ENCODE results near the gene LRP1.

The LRP1 gene

DNA sequence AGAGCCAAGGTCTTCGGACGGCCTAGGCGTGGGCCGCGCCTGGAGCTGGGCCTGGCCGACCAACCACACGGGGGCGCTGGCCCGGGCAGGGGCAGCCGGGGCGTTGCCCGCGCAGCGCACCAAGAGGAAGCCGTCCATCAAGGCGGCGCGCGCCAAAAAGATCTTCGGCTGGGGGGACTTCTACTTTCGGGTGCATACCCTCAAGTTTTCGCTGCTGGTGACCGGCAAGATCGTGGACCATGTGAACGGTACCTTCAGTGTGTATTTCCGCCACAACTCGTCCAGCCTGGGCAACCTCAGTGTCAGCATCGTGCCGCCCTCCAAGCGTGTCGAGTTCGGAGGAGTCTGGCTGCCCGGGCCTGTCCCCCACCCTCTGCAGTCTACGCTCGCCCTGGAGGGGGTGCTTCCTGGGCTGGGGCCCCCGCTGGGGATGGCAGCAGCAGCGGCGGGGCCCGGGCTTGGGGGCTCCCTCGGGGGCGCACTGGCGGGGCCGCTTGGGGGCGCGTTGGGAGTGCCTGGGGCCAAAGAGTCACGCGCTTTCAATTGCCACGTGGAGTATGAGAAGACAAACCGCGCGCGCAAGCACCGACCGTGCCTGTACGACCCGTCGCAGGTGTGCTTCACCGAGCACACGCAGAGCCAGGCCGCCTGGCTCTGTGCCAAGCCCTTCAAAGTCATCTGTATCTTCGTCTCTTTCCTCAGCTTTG is 96.8 kb downstream of the LRP1 start:
- DNase-seq (ENCODE audit: low read depth) = no peak

GRCh38 chr12:57225680-57226210 is 97.5 kb downstream of the LRP1 start:
- DNase-seq (ENCODE audit: low read depth) = no peak

DNA sequence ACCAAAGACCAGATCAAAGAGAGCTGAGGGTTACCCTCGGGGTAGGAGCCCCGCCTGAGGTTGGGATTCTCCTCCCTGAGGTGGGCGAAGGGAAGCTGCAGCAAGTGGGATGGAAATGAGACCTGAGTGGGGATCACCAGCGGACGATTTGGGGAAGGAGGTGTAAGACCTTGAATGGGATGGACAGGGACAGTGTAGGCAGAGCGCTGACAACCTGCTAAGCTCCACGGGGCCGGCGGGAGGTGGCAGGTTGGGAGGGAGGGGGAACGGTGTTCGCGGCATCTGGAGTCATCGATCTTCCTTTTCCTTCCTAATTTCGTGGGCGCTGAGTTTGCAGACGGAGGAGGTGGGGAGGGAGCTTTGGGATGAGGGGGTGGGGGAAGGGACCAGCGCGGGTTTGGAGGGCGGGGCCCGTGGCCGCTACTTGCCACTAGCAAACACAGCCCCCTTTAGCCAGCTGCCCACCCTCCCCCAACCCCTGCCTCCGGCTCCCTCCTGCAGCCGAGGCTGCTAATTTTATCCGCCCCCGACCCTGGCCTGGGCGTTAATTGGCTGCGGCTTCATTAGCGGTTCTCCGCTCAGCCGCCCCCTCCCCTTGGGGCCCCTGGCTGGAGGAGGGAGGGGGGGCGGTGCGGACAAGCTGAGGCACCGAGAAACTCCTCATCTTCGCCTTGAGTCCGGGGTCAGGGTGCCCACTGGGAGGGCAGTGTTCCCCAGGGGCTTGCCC is 98.5 kb downstream of the LRP1 start:
- DNase-seq (ENCODE audit: low read depth) = no peak

DNA sequence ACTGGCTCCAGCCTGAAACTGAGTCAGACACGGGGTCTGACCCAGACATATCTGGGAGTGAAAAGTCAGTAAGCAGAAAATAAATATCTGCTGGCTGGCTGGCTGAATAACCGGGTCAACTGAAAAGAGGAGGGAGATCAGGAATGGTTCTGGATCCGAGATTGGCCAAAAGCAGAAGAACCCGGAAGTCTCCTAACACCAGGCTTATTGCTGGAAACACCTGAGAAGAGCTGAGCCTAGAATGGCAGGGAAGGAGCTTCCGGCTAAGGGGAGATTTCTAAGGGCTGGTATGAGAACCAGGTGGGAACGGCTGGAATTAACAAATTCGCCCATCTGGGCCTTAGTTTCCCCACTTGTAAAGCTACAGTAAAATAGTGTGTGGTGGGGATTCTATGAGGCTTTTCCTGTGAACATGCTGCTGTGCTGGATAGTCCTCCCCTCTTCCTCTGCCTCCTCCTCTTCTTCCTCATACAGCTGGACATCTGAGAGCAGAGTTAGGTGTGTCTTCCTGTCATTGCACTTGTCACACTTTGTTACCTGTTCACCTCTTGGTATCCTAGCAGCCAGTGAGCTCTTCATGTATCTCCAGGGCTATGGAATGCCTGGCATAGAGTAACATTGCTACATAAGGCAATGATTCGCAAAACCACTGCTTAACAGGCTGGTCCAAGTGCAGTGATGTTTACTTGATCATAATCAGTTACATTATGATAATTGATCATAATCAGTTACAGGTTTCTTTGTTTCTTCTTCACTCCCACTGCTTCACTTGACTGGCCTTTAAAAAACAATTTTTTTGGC is 99.2 kb downstream of the LRP1 start:
- no peak for DNase-seq (ENCODE audit: low read depth)

- peak; percentile 50 for DNase-seq (ENCODE audit: low read depth)
Observed at GRCh38 chr12:57229046-57229633, 100.9 kb downstream of the LRP1 start.

DNA sequence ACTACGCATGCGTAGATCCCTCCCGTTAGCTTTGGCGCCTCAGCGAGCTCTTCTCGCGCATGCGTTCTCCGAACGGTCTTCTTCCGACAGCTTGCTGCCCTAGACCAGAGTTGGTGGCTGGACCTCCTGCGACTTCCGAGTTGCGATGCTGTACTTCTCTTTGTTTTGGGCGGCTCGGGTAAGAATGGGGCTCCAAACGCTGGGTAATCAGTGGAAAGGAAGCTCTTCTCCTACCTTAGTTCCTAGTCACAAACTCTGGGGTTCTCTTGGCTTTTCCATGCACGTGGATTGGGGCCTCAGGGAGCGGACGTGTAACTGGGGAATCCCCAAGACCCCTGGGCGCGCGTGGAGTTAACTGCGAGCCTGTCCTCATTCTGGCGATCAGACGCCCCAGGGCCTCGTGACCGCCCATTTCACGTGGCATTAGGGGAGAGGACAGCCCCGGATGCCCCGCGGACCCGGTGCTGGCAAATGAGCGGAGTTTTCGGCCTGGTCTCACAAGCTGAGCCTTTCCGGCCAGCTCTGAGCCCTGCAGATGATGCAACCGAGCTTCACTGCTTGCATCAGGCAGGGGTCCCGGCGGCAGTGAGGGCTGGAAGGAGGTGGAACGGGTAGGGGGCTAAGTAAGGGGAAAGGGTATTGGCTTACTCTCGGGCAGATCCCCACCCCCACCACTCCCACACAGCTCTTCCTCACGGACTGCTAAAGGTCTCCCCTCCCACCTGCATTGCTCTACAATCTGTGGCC is 101.5 kb downstream of the LRP1 start, which contains the start of gene SHMT2:
Gene SHMT2, plus strand, starts transcription at position 78 of the 747 bp plus-strand sequence. Its CDS starts 68 bp downstream, at position 146.
- peak; percentile 97 for DNase-seq (ENCODE audit: low read depth)

DNA sequence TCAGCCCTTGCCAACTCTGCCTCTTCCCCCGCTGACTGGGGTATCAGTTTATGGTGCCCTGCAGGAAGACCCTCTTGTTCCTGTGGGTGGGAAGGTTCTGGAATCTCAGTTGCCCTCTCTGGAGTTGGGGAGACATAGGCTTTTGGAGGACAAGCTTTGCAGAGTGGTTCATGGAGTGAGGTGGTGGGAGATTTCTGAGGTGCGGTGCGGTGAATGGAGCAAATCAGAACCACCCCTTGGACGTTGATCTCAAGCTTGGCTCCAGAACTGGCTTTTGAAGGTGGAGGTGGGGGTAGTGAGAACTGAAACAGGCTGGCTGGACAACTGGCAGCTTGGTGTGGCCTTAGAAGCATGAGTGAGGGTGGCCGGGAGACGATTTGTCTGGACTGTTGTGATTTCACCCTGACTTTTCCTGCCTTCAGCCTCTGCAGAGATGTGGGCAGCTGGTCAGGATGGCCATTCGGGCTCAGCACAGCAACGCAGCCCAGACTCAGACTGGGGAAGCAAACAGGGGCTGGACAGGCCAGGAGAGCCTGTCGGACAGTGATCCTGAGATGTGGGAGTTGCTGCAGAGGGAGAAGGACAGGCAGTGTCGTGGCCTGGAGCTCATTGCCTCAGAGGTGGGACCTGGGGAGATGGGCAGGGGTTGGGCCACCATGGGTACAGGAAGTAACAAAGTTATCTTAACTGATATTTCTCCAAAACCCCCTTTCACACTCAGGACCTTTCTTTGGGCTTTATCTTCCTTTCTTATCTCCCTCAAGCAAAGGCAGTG is 102.3 kb downstream of the LRP1 start:
- peak; percentile 47 for DNase-seq (ENCODE audit: low read depth)

GRCh38 chr12:57231276-57232021 is 103.2 kb downstream of the LRP1 start:
- DNase-seq (ENCODE audit: low read depth) = no peak

GRCh38 chr12:57232156-57232756 is 104.0 kb downstream of the LRP1 start:
- DNase-seq (ENCODE audit: low read depth) = no peak

DNA sequence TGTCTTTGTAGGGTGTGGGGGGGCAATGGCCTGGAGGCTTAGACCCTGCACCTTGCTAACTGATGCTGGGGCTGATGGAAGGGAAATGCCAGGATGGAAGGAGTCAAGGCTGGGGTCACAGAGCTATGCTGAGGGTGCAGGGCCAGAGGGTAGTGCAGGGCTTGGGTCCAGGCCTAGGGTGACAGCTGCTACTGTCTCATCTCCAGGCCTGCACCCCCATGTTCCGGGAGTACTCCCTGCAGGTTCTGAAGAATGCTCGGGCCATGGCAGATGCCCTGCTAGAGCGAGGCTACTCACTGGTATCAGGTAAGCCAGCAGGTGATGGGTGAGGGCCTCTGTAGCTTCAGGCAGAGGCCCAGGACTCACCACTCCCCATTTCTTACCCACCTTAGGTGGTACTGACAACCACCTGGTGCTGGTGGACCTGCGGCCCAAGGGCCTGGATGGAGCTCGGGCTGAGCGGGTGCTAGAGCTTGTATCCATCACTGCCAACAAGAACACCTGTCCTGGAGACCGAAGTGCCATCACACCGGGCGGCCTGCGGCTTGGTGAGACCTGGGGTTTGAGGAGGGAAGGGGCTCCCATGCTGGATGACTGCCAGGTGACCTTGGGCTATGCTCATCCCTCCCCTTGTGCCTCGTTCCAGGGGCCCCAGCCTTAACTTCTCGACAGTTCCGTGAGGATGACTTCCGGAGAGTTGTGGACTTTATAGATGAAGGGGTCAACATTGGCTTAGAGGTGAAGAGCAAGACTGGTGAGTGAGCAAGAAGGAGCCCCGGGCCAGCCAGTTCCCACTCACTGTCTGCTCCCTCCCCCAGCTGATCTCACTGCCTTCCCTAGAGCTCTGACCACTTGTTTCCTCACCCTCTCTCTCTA is 105.3 kb downstream of the LRP1 start:
- DNase-seq (ENCODE audit: low read depth) = no peak

GRCh38 chr12:57234233-57234570 is 105.9 kb downstream of the LRP1 start:
- no peak for DNase-seq (ENCODE audit: low read depth)

DNA sequence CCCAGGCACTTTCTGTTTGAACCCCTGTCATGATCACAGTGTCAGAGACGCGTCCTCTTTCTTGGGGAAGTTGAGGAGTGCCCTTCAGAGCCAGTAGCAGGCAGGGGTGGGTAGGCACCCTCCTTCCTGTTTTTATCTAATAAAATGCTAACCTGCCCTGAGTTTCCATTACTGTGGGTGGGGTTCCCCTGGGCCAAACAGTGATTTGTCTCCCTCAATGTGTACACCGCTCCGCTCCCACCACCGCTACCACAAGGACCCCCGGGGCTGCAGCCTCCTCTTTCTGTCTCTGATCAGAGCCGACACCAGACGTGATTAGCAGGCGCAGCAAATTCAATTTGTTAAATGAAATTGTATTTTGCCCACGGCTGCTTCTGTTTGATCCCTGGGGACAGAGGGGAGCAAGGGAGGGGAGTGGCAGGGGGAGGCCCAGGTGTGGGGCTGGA is 106.3 kb downstream of the LRP1 start:
- no peak for DNase-seq (ENCODE audit: low read depth)

DNA sequence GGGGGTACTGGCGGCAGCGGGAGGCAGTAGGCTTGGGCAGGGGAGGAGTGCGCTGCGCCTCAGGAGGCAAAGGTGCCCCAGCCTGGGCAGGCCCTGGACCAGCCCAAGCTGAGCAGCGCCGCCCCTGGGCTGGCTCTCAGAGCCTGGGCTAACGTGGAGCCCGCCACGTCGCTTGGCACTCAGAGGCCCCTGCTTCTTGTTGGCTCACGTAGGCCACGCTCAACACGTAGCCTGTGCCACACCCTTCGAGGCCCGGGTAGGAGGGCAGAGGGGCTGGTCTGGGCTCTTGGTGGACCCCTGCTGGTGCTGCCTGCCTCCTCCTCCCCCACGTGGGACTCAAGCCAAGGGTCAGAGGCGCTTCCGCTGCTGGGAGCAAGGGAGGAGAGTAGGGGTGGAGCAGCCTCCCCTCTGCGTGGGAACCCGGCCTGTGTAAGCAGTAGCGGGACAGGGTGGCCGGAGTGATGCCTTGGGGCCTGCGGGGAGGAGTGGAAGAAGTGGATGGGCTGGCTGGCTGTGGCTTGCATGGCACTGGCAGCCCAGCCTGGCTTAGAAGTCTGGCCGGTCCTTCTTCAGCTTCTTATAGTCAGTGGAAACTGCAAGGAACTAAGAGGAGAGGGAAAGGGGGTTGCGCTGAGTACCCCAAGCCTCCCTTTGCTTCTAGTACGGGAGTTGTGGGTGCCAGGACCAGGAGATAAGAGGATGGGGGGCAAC is 106.9 kb downstream of the LRP1 start:
- no peak for DNase-seq (ENCODE audit: low read depth)

- no peak for DNase-seq (ENCODE audit: low read depth)
Observed at GRCh38 chr12:57235728-57236131, 107.4 kb downstream of the LRP1 start.

DNA sequence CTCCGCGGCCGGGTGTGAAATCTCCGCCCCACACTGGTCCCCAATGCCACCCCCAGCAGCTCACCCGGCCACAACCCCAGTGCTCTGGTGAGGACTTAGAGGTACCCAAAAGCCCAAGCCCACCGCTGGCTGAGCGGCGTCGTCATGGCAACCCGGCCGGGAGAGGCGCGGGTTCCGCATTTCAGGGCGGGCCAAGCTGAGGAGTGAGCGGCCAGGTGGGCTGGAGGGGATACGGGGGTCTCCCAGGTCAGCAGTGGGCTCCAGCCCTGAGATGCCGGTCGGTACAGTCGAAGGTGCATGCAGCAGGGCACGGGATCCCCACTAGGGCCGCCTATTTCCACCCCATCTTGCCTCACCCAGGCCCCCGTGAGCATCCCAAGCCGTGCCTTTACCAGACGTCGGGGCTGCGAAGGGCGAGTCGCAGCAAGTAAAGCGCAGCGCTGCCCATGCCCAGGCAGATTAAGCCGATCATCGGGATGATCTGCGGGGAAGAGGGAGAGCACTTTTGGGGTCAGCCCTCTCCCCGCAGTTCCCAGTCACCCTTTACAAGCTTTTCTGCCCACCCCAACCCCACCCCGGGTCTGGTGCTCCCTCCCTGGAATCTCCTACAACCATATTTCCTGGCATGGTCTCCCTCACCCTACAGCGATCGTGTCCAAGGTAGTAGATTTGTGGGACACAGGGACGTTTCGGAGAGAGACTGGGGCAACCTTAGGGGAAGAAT is 108.1 kb downstream of the LRP1 start:
- DNase-seq (ENCODE audit: low read depth) = no peak

- peak; percentile 46 for DNase-seq (ENCODE audit: low read depth)
Observed at GRCh38 chr12:57236925-57237595, 108.8 kb downstream of the LRP1 start.

DNA sequence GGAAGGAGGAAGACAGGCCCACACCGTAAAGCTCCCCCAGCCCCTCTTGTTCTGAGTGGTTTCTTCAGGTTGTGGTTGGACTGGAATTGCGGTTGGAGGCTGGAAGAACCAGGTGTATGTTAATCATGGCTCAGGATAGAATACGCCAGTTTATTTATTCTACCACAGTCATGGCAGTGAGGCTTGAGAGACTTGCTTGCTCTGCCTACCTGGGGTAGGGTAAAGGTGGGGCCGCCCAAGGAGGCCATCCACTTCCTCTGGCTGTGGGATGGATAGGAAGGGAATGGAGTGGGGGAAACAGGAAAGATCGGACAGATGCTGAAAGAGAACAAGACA is 109.3 kb downstream of the LRP1 start:
- no peak for DNase-seq (ENCODE audit: low read depth)
